GM18499 (cell line): ENCODE results near the gene TMEM115.
A peak's percentile ranks its signal among the peaks of the same experiment; 100 is the strongest.

ENCODE experiments used
- ATAC-seq: cut with Tn5 transposase; IDR thresholded peaks from one replicate; pipeline ENCODE4 v1.9.1; 2021; ENCODE audit warnings: moderate number of reproducible peaks; ENCODE audit not compliant: insufficient read depth, unreplicated experiment

The TMEM115 gene

GRCh38 chr3:50358911-50359759 is at the start of gene TMEM115:
Gene TMEM115, minus strand, starts transcription at chr3:50359521. Its CDS starts 458 bp downstream, at chr3:50359063.
- ATAC-seq: peak; percentile 86

GRCh38 chr3:50408443-50408944 is 49.2 kb upstream of the TMEM115 start:
- ATAC-seq: no peak

GRCh38 chr3:50406487-50406886 is 47.2 kb upstream of the TMEM115 start:
- no peak for ATAC-seq

GRCh38 chr3:50405249-50405648 is 45.9 kb upstream of the TMEM115 start:
- ATAC-seq: no peak

- no peak for ATAC-seq
Observed at GRCh38 chr3:50401978-50402595, 42.8 kb upstream of the TMEM115 start.

- ATAC-seq: no peak
Observed at GRCh38 chr3:50396502-50396901, 37.2 kb upstream of the TMEM115 start.

GRCh38 chr3:50395070-50395860 is 35.9 kb upstream of the TMEM115 start:
- ATAC-seq: no peak

GRCh38 chr3:50393061-50393460 is 33.7 kb upstream of the TMEM115 start:
- no peak for ATAC-seq

- ATAC-seq: no peak
Observed at GRCh38 chr3:50392101-50392715, 32.9 kb upstream of the TMEM115 start.

GRCh38 chr3:50390508-50391224 is 31.3 kb upstream of the TMEM115 start:
- no peak for ATAC-seq

GRCh38 chr3:50389414-50389767 is 30.1 kb upstream of the TMEM115 start:
- ATAC-seq: no peak

GRCh38 chr3:50388720-50389413 is 29.5 kb upstream of the TMEM115 start:
- ATAC-seq: no peak

GRCh38 chr3:50388016-50388719 is 28.8 kb upstream of the TMEM115 start:
- ATAC-seq: no peak

- ATAC-seq: no peak
Observed at GRCh38 chr3:50385754-50386153, 26.4 kb upstream of the TMEM115 start.

- no peak for ATAC-seq
Observed at GRCh38 chr3:50383750-50384149, 24.4 kb upstream of the TMEM115 start.

- ATAC-seq: no peak
Observed at GRCh38 chr3:50382722-50383121, 23.4 kb upstream of the TMEM115 start.

- no peak for ATAC-seq
Observed at GRCh38 chr3:50381383-50381782, 22.1 kb upstream of the TMEM115 start.

GRCh38 chr3:50380405-50381085 is 21.2 kb upstream of the TMEM115 start:
- ATAC-seq: no peak
